Activated CD4-positive, CD25-positive, alpha-beta regulatory T cell treated with anti-CD3 and anti-CD28 coated beads, Interleukin-2, amount 50 U/mL, for 16 hours (primary cell): ENCODE data around the gene PHRF1.

Experiments
- DNase-seq: peaks from one replicate; pipeline ENCODE4 v3.0.0-alpha.2; 2020; ENCODE audit warnings: low read depth, low spot score

The PHRF1 gene

DNA sequence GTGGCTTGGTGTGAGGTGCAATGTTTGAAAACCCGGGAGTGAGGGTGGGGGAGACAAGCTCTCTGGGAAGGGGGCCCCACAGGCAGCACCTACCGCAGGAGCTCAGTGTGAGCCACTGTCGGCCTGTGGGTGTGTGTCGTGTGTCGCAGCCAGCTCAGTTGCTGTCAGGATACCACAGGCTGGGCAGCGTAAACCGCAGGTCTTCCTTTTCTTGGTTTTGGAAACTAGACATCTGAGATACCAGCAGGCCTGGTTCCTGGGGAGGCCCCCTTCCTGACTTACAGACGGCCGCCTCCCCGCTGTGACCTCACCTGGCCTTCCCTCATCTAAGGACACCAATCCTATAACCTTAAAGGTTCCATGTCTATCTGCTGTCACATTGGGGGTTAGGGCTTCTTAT lies 20.1 kb downstream of the PHRF1 start:
- no peak for DNase-seq

DNA sequence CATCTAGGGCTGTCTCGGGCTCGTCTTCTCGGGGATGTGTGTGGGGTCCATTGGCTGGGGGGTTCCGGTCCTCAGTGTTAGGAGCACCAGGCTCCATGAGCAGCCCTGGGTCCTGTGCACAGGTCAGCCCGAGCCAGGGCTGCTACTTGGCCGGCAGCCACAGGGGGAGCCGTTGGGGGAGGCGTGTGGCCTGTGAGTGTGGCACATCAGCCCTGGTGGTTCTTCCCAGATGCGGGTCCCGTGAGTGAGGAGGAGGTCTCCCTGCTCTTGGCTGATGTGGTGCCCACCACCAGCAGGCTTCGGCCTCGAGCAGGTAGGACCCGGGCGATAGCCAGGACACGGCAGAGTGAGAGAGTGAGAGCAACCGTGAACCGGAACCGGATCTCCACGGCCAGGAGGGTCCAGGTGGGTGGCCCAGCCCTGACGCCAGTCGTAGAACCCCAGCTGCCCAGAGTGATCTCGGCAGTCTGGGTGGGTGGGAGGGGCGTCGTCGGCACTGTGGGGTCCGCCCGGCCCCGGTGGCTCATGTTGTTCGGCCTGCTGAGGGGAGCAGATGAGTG lies 21.0 kb downstream of the PHRF1 start:
- no peak for DNase-seq

DNA sequence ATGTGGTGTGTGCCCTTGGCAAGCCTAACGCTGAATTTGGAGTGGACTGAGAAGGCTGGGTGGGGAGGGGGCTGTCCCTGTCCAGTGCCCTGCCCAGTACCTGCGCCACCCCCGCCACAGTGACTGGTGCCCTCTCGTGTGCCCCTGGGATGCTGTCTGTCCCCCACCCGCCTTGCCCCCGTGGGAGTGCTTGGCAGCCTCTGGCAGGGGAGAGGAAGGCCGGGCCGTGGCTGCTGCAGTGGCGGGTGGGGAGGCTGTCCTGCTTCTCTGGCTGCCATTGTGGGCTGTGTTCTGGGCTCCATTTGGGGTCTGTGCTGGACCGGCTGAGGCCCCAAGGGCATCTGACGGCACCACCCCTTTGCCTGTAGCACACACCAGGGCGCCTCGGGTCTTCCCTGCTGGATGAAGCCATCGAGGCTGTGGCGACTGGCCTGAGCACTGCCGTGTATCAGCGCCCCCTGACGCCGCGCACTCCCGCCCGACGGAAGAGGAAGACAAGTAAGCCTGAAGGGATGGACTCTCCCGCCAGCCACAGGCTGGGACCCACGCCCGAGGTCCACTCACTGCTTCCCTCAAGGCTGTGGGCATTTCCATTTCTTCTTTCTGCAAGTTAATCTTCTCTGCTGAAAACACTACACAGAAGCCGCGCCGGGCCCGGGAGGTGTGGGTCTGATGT lies 21.9 kb downstream of the PHRF1 start:
- DNase-seq: no peak

DNA sequence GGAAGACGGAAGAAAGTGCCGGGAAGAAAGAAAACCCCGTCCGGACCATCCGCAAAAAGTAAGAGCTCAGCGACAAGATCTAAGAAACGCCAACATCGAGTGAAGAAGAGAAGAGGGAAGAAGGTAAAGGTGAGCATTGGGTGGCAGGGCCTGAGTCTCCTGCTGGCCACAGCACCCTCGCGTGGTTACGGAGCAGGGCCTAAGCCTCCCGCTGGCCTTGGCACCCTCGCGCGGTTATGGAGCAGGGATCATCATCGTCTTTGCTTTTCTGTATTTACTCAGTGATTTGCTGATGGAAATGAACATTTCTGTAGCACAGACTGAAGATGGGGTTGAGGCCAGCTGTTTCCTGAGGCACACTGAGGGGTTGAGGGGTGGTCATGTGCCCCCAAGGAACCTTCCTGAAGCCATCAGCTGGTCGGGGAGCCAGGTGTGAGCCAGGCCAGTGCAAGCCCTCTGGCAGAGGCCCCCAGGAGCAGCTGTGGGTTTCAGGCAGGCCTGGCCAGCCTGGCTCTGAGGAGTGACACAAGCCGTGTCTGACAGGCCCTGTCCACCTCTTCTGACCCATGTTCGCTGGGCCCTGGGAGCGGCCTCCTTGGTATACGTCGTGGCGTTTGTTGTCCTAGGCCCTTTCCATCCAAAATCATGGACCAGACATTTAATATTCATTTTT lies 25.4 kb downstream of the PHRF1 start:
- DNase-seq: no peak

DNA sequence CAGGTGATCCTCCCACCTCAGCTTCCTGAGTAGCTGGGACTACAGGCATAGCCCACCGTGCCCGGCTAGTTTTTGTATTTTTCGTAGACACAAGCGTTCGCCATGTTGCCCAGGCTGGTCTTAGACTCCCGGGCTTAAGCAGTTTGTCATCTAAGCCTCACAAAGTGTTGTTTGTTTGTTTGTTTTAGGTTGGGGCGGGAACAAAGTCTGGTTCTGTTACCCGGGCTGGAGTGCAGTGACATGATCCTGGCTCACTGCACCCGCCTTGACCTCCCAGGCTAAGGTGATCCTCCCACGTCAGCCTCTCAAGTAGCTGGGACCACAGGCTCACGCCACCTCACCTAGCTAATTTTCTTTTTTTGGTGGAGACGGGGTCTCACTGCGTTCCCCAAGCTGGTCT lies 26.9 kb downstream of the PHRF1 start:
- DNase-seq: no peak

DNA sequence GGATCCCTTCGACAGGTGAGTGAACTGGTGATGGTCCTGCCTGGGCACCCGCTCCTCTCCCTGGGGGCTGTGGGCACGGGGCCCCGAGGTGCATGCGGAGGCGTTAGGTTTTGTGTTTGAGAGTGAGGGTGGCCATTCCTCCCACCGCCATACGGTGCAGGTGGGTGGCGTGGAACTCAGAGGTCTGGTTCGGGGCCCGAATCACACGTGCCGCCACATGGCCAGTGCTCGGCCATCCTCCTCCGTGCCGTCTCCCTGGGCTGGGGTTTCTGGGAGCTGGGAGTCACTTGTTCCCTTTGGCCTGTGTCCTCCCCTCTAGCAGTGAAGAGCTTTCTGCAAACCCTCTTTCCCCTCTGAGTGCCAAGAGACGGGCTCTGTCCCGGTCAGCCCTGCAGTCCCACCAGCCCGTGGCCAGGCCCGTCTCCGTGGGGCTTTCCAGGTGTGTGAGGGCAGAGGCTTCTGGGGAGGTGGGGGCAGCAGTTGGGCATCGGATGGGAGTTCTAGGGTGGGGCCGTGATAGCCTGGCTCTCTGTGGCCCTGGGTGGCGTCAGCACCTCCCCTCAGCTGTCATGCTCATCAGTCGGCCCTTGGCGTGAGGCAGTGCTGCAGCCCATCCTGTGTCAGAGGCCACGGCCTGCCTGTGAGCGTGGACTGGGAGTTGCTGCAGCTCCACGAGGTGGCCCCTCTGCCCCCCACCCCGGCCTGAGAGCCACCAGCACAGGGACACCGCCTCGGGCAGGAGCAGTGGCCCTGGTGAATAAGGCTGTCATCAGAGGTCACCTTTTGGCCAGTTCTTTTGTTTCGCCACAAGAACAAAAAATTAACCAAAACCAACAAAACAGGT lies 29.2 kb downstream of the PHRF1 start:
- DNase-seq: no peak

DNA sequence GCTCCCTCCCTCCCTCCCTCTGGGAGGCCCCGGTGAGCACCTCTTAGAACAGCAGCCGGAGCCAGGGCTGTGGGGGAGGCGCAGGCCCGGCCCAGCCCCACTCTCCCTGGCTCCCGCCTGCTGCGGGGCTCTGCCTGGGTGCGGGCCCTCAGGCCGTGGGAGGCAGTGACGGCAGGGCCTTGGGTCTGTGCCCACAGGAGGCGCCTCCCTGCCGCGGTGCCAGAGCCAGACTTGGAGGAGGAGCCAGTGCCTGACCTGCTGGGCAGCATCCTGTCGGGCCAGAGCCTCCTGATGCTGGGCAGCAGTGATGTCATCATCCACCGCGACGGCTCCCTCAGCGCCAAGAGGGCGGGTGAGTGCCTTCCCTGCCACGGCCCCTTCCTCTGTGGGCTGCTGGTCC lies 30.0 kb downstream of the PHRF1 start:
- no peak for DNase-seq

DNA sequence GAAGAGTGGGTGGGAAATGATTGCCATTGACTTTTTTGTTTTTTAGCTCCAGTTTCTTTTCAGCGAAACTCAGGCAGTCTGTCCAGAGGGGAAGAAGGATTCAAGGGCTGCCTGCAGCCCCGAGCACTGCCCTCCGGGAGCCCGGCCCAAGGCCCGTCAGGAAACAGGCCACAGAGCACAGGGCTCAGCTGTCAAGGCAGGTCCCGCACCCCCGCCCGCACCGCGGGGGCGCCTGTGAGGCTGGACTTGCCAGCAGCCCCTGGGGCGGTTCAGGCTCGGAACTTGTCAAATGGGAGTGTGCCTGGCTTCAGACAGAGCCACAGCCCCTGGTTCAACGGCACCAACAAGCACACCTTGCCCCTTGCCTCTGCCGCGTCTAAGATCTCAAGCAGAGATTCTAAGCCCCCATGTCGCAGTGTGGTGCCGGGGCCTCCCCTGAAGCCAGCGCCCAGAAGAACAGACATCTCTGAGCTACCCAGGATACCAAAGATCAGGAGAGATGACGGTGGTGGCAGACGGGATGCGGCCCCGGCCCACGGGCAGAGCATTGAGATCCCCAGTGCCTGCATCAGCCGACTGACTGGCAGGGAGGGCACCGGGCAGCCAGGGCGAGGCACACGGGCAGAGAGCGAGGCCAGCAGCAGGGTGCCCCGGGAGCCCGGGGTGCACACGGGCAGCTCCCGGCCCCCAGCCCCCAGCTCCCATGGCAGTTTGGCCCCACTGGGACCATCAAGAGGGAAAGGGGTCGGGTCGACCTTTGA lies 30.9 kb downstream of the PHRF1 start:
- no peak for DNase-seq

DNA sequence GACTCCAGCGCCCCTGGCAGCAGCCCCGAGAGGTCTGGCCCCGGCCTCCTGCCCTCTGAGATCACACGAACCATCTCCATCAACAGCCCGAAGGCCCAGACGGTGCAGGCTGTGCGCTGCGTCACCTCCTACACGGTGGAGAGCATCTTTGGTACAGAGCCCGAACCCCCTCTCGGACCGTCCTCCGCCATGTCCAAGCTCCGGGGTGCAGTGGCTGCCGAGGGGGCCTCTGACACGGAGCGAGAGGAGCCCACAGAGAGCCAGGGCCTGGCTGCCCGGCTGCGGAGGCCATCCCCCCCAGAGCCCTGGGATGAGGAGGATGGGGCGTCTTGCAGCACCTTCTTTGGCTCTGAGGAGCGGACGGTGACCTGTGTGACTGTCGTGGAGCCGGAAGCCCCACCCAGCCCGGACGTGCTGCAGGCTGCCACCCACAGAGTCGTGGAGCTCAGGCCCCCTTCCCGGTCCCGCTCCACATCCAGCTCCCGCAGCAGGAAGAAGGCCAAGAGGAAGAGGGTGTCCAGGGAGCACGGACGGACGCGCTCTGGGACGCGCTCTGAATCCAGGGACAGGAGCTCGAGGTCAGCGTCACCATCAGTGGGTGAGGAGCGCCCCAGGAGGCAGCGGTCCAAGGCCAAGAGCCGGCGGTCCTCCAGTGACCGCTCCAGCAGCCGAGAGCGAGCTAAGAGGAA lies 31.8 kb downstream of the PHRF1 start:
- DNase-seq: no peak

DNA sequence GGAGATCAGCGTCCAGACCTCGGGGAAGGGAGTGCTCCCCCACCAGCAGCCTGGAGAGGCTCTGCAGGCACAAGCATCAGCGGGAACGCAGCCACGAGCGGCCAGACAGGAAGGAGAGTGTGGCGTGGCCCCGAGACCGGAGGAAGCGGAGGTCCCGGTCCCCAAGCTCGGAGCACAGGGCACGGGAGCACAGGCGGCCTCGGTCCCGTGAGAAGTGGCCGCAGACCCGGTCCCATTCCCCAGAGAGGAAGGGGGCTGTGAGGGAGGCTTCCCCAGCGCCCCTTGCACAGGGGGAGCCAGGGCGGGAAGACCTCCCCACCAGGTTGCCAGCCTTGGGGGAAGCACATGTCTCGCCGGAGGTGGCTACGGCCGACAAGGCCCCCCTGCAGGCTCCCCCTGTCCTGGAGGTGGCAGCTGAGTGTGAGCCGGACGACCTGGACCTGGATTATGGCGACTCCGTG lies 32.6 kb downstream of the PHRF1 start:
- no peak for DNase-seq

DNA sequence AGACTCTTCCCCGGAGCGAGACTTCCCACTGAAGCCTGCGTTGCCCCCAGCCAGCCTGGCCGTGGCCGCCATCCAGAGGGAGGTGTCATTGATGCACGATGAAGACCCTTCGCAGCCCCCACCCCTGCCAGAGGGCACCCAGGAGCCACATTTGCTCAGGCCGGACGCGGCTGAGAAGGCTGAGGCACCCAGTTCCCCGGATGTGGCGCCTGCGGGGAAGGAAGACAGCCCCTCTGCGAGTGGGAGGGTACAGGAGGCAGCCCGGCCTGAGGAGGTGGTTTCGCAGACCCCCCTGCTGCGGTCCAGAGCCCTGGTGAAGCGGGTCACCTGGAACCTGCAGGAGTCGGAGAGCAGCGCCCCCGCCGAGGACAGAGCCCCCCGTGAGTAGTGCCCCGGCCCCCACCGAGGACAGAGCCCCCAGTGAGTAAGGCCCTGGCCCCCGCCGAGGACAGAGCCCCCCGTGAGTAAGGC lies 33.1 kb downstream of the PHRF1 start:
- DNase-seq: no peak

DNA sequence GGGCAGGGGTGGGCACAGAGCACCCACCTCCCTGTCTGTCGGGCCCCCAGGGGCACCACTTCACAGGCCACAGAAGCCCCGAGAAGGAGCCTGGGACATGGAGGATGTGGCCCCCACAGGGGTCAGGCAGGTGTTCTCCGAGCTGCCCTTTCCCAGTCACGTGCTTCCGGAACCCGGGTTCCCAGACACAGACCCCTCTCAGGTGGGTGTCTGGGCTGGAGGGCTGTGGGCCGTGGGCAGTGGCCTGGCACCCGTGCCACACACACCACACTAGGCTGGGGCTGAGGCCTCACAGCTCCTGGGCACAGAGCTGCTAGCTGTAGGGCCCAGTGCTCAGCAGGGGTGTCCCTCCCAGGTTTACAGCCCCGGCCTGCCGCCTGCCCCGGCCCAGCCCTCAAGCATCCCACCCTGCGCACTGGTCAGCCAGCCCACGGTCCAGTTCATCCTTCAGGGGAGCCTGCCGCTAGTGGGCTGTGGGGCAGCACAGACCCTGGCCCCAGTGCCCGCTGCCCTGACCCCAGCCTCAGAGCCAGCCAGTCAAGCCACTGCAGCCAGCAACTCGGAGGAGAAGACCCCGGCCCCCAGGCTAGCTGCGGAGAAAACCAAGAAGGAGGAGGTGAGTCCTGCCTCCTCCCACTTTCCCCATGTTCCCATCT lies 34.0 kb downstream of the PHRF1 start:
- no peak for DNase-seq

DNA sequence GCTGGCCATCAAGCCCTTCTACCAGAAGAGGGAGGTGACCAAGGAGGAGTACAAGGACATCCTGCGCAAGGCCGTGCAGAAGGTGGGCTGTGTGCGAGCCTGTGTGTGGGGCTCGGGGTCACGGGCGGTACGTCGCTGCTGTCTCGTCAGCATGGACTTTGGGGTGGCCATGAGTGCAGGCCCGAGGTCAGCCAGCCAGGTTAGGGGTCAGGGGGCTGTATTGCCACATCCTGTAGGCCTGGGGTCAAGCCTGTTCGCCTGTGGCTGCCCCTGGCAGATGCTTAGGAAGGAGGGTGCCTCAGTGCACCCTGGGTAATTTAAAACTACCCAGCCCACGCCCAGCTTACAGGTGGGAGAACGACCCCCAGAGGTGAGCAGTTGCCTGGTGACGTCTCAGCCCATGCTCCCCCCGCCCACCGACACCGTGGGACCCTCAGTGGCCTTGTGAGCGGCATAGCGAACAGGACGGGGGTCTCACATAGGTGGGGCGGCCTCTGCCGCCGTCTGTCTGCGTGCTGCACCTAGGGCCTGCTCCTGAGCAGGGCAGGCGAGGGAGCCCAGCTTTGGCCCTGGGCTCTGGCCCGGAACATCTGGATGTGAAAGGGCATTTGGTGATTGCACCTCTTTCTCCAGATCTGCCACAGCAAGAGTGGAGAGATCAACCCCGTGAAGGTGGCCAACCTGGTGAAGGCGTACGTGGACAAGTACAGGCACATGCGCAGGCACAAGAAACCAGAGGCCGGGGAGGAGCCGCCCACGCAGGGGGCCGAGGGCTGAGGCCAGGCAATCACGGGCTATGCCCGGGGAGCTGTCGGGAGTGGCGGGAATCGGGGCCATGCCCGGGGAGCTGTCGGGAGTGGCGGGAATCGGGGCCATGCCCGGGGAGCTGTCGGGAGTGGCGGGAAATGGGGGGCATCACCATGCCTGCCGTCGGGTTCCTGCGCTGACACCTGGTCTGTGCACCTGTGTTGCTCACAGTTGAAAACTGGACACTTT lies 35.0 kb downstream of the PHRF1 start:
- no peak for DNase-seq

DNA sequence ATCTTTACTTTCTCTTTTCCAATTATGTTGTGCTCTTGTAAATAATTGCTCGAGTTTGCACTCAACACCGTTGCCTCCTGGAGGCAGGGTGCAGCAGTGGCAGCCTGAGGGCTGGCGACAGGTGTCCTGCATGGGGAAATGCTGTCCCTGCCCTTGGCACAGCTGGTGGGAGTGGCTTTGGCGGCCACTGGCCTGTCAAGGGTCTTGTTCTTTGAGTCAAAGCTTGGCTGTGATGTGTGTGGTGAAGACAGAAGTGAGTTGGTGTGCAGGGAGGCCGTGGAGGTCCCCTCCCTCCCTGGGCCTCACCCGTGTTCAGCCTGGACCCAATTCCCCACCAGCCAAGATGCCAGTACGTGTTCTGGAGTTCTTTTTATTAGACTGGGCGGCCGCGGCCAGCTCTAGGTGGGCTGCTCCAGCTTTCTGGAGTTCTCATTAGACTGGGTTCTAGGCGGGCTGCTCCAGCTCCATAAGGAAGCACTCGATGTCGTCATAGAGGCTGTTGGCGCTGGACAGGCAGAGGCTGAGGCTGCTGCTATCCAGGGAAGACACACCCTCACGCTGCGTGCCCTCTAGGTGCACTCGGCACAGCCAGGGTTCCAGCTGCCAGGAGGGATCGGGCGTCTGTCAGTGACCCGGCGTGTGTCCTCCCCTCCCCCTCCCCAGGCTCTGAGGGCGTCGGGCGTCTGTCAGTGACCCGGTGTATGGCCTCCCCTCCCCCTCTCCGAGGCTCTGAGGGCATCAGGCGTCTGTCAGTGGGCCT lies 36.1 kb downstream of the PHRF1 start:
- DNase-seq: no peak

DNA sequence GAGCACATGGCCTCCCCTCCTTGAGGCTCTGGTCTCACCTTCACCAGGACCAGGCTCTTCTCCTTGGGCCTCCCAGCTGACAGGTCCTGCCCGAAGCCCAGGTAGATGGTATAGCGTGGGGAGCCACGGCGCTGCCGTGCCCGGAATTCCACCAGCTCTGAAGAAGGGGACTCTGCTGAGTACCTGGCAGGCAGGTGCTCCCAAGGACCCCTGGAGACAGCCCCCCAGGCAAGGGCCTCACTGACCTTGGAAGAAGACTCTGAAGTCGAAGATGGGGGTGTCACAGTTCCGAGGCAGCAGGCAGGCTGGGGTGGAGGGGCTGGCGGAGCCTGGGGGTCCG lies 36.7 kb downstream of the PHRF1 start:
- no peak for DNase-seq

DNA sequence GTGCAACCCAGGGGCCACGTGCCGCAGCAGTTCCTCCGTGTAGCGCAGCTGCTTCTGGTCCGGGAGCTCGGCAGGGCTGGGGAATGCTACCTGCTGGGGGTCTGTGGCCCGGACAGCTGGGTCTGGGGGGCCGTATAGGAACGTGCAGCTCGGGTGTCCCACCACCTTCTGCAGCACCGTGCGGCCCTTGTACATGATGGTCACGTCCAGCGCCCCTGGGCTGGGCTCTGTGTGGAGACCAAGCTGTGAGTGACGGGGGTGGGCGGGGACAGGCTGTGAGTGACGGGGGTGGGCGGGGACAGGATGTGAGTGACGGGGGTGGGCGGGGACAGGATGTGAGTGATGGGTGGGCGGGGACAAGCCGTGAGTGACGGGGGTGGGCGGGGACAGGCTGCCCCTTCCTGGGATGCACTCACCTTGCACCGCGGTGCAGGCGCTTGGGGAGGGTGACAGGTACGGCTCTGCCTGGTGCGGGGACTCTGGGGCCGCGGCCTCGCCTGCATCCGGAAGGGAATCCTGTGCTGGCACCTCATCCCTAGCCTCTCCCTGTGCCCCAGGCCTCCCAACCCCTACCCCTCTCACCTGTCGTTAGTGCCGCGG lies 37.2 kb downstream of the PHRF1 start:
- DNase-seq: peak; percentile 58

DNA sequence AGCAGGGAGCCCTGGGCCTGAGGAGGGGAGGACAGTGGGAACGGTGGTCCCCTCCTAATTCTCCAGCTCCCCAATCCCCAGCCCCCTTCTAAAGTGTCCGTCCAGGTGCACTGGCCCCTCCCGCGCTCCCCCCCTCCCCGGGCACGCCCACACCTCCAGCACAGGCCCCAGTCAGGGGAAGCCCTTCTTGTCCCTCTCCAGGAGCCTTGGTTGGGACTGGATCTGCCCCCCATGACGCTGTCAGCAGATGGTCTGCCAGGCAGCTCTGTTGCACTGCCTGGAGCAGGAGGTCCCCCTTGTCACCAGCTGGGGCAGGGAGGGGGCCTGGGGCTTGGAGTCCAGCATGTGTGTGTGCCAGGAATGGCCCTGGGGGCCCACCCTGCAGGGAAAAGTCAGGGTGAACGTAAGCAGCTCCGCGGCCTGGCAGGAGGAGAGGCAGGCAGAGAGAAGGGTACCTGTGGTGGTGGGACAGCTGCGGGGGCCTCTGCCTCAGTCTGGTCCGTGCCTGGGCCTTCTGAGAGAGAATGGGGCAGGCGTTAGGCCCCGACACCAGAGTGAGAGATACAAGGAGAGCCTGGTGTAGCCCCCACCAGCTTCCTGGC lies 37.9 kb downstream of the PHRF1 start:
- DNase-seq: no peak
